ENCODE results near the gene GLIS1. TPM values are rescaled to one million over a fixed set of nuclear protein-coding genes. Genes with fewer than 3 reads are reported as not detected.

Gene GLIS1
- total RNA-seq, 1 donor from 2014 or later = not detected

- intact Hi-C loops (cut with DNase I) = no loop called here
- no peak overlapping the region for H3K4me3 ChIP-seq
- no peak overlapping the region for H3K27ac ChIP-seq
- no peaks in the 10 kb centered on the region for H3K36me3 ChIP-seq
- no peaks in the 10 kb centered on the region for H3K4me1 ChIP-seq
- H3K9me3 ChIP-seq = no peaks in the 10 kb centered on the region
- DNase-seq (ENCODE audit: low spot score in 2 of 2) = no peak
- no peak for TF ChIP-seq CTCF (IDR thresholded peaks at IDR 0.05)
- H3K27me3 ChIP-seq = no peaks in the 10 kb centered on the region
Measured at GRCh38 chr1:53541263-53541625, 197.7 kb downstream of the GLIS1 start.

- no peak for DNase-seq (ENCODE audit: low spot score in 2 of 2)
- H3K36me3 ChIP-seq = no peaks in the 10 kb centered on the region
- no peaks in the 10 kb centered on the region for H3K27me3 ChIP-seq
- no peak overlapping the region for H3K4me3 ChIP-seq
- no peaks in the 10 kb centered on the region for H3K9me3 ChIP-seq
- H3K27ac ChIP-seq = no peak overlapping the region
- intact Hi-C loops (cut with DNase I) = no loop called here
- no peak for TF ChIP-seq CTCF (IDR thresholded peaks at IDR 0.05)
- H3K4me1 ChIP-seq = no peaks in the 10 kb centered on the region
Measured at GRCh38 chr1:53540604-53541262, 198.2 kb downstream of the GLIS1 start.

GRCh38 chr1:53539711-53540603 lies 199.0 kb downstream of the GLIS1 start:
- intact Hi-C loops (cut with DNase I) = no loop called here
- no peak for TF ChIP-seq CTCF (IDR thresholded peaks at IDR 0.05)
- H3K27me3 ChIP-seq = no peaks in the 10 kb centered on the region
- no peak overlapping the region for H3K4me3 ChIP-seq
- no peaks in the 10 kb centered on the region for H3K36me3 ChIP-seq
- no peaks in the 10 kb centered on the region for H3K4me1 ChIP-seq
- no peak for DNase-seq (ENCODE audit: low spot score in 2 of 2)
- H3K27ac ChIP-seq = no peak overlapping the region
- no peaks in the 10 kb centered on the region for H3K9me3 ChIP-seq

- Histone ChIP-seq H3K4me1 (no peaks in the 10 kb centered on the region), H3K4me3 (no peak overlapping the region), H3K27ac (no peak overlapping the region), H3K27me3 (no peaks in the 10 kb centered on the region), H3K9me3 (no peaks in the 10 kb centered on the region), H3K36me3 (no peaks in the 10 kb centered on the region)
- no peak for TF ChIP-seq CTCF (IDR thresholded peaks at IDR 0.05)
- intact Hi-C loops (cut with DNase I) = no loop called here
- no peak for DNase-seq (ENCODE audit: low spot score in 2 of 2)
Measured at GRCh38 chr1:53539226-53539625, 199.7 kb downstream of the GLIS1 start.

- Histone ChIP-seq H3K4me1 (no peaks in the 10 kb centered on the region), H3K9me3 (no peaks in the 10 kb centered on the region), H3K36me3 (no peaks in the 10 kb centered on the region), H3K27ac (no peak overlapping the region), H3K4me3 (no peak overlapping the region), H3K27me3 (no peaks in the 10 kb centered on the region)
- no peak for DNase-seq (ENCODE audit: low spot score in 2 of 2)
- no peak for TF ChIP-seq CTCF (IDR thresholded peaks at IDR 0.05)
- intact Hi-C loops (cut with DNase I) = no loop called here
Measured at GRCh38 chr1:53536606-53537005, 202.4 kb downstream of the GLIS1 start.
